HPDE6-E6E7 (cell line): ENCODE data around the gene ADORA2A.

Experiments
- DNase-seq: peaks from one replicate; pipeline ENCODE4 v3.0.0; 2011; ENCODE audit warnings: missing footprints; ENCODE audit errors: extremely low spot score

The ADORA2A gene

DNA sequence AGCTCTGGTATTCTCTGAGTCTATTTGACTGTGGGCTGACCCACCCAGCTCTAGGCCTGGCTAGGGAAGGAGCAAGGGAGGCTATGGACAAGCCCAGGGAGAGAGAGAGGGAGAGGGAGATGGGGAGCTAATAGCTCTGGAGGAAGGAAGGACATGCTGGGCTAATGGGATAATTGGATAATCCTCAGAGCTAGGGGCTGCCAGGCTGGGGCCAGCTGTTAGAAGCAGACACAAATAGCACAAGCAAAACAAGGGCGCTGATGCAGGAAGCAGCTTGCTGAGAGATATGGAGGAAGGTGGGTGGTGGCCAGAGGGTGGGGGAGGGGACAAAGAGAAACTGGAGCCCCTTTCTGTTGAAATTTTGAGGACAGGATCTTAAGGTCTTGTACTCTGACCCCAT, 23.2 kb downstream of the ADORA2A start:
- no peak for DNase-seq

DNA sequence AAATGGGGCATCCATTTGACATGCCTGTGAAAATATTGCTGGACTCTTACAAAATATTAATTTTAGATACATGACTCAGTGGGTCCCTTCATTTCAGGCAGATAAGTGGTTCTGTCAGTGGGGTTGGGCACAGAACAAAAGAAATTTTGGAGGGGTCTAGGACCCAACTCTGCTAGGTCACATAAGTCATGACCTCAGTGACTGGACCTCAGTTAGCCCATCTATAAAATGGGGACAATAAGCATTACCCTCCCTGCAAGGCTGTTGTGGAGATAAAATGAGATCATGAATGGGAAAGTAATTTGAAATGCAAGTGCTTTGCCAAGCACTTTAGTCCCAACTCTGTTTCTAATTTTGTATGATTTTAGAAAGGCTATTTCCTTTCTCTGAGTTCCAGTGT, 23.8 kb downstream of the ADORA2A start:
- DNase-seq = no peak

DNA sequence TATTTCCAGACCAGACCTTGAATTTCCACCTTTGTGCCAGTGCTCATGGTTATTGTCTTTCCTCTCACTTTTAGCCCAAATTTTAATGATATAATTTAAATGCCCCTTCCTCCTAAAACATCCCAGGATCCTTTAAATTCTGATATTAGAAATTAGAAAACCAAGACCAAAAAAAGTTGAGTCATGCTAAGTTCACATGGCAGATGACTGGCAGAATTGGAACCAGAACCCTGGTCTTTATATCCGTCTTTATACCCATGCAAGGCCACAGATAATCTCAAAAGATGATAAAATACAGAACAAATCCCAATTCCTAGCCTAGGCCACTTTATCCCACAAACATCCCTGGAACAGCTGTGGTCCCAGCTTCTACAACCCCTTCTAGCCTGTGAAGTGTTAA, 26.5 kb downstream of the ADORA2A start:
- no peak for DNase-seq

DNA sequence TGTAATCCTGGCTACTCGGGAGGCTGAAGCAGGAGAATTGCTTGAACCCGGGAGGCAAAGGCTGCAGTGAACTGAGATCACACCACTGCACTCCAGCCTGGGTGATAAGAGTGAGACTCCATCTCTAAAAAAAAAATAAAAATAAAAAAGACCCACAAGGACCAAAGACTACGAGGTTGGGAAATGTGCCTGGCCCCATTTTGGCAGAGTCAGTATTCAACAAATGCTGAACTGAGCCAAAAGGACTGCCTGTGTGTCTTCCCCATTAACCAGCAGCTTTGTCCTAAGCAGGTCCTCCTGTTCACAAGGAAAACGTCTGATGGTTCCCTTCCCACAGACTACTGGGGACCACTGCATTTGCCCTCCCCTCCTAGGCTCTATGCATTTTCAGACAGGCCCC, 27.6 kb downstream of the ADORA2A start:
- DNase-seq = no peak

DNA sequence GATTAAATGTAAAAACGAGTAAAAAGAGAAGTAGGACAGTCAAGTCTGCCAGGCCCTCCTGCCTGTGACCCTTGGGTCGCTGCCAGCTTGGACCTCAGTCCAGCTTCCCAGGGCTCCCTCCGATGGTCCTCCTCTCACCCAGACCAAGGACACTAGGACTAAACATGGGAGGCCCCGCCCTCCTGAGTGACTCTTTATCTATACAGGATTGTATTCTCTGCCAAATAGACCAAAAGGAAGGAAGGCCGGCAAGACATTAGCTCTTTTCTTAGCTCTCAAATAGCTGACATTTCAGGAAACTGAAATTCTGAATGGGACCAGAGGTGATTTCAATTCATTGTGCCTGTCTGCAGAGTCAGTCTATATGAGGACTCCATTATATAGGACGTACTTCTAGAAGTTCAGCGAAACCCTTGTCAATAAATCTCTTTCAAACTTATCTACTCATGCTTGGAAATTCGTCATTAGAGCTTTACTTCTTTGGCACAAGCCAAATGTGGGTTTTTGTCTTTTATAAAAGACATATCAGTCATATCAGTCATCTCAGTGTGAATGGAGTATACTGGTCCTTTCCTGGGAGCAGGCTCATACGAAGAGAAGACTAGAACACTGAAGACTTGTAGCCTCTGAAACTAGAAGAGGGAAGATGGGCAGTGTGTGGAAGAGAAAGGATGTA, 28.5 kb downstream of the ADORA2A start:
- DNase-seq = no peak

DNA sequence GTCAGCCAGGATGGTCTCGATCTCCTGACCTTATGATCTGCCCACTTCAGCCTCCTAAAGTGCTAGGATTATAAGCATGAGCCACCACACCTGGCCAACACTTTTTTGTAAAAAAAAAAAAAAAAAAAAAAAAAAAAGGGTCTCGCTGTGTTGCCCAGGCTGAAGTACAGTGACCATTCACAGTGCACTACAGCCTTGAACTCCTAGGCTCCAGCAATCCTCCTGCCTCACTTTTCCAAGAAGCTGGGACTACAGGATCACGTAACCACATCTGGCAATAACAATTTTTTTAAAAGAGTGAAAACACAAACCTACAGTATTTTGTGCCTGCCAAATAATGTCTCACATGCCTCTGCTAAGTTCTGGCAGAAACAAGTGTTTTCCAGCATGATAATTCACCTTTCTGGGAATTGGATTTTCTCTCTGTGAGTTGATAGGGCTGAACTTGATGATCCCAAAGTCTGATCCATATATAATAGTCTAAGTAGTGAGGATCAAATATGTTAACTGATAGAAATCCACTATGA, 30.6 kb downstream of the ADORA2A start:
- DNase-seq = no peak

DNA sequence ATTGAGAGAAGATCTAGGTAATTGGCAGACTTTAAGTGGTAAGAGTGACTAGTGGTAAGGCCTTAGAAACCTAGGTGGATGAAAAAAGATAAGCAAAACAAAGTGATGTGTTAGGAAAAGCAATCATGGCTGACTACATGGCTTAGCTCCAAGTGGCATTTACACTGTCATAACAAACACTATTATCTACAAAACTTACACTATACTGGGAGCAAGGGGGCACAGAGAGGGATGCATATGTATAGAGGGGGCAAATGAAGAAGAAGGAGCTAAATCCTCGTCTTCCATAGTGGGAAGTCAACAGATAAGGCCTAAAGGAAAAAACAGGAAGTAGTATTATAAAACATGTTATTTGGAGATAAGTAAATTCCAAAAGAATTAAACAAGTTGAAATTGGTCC, 32.5 kb downstream of the ADORA2A start:
- DNase-seq = no peak

DNA sequence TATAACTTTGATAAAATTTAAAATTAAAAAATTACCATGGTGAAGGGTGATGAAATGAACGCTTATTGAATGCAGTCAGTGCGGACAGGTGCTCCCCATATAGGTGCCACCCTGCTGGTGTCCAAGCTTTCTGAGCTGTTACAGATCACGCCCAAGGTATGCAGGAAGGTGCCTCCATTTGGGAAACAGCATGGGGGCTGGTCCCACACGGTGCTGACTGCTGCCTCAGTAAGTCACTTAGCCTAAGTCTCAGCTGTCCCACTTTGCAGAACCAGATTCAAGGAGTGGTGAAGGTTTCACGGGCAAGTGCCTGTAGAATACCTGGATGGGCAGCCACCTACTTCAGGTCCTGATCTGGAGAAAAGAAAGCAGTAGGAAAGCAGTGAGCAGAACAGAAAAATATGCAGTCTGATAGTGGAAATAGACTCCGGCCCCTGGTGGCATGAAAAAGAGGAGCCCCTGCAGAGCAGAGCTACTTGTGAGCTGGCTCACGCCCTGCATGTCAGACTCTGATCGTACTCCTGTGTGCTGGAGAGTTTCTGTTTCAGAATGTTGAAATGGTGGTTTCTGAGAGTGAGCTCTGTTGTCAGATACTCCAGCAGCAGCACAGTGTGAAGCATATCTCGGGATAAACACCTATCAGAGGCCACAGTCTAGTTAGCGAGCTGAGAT, 33.2 kb downstream of the ADORA2A start:
- DNase-seq = no peak

DNA sequence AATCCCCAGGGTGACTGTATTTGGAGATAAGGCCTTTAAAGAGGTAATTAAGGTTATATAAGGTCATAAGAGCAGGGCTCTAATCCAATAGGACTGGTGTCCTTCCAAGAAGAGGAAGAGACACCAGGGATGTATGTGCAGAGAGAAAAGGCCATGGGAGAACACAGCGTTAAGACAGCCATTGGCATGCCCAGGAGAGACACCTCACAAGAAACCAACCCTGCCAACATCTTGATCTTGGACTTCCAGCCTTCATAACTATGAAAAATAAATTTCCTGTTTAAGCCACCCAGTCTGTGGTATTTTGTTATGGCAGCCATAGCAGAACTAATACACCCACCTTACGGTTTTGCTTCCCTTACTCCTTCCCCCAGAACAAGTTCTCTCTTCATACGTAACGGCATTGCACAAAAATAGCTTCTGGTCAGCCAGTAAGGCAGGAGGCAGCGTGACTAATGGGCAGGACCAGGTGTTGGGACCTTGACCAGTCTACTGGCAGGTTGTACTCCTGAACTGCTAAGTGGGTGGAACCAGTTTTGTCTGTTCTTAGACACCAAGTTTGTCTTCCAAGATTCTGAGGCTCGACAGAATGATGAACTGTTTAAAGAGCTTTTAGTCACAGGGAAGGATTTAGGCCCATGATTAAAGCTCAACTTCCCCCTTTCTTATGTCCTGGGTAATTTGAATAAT, 35.8 kb downstream of the ADORA2A start:
- DNase-seq = no peak

DNA sequence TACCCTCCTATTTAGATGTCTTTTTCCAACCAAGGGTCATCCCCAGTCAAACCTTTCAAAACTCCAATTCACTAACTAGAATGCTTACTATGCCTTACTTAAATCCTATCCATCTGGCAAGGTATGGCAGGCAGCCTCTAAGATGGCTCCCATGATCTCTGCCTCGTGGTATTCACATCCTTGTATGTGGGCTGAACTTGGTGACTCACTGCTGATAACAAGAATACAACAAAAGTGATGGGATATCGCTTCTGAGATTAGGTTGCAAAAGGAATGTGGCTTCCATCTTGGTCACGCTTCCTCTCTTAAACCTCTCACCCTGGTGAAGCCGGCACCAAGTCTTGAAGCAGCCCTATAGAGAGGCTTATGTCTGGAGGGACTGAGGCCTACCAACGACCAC, 38.2 kb downstream of the ADORA2A start:
- DNase-seq = no peak

DNA sequence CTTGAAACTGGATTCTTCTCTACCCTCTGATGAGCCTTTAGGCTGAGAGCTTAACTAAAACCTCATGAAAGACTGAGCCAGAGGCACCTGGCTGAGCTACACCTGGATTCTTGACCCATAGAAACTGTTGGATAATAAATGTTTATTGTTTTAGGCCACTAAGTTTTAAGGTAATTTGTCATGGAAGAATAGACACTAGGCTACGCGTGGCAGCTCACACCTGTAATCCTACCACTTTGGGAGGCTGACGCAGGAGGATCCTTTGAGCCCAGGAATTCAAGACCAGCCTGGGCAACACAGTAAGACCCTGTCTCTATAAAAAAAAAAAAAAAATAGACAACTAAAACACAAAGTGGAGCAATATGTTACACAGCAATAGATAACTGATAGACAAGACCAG, 38.6 kb downstream of the ADORA2A start:
- DNase-seq = no peak

DNA sequence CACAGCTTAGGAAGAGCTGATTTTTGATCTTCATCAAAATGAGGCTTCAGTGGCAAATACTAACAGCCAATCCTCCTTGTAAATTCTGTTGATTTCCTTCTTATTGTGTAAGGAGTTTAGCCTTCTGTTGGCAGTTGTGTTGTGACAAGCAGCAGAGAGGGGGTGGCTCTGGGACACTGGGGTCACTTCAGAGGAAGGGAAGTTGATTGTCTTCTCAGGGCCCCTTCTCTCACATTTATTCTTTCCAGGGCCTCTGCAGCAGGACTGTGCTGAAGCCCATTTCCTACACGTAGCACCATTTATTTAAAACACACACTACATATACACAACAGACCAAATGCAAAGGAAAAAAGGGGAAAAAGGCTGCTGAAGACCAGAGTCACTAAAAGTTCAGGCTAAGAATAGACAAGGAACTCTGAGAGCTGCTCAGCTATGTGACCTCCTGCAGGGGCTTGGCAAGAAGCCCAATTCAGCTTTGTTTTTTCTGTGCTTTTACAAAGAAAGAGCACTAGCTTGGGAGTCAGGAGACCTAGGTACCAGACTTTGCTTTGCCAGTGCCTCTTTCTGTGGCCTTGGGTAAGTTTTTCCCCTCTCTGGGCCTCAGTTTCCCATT, 39.4 kb downstream of the ADORA2A start:
- no peak for DNase-seq

DNA sequence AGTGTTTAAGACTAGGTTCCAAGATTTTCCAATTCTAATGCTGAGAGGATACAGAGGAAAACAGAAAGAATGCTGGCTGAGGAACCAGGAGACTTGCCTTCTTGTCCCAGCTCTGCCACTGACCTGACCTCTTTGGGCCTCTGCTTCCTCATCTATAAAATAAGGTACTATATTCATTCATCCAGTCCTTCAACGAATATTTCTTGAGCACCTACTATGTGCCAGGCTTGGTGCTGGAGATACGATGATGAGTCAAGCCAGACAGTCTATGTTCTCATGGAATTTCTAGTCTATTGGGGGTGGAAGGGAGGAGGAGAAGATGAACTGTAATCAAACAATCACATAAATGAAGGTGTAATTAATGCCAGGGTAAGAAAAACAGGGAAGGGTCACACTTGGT, 39.9 kb downstream of the ADORA2A start:
- no peak for DNase-seq

DNA sequence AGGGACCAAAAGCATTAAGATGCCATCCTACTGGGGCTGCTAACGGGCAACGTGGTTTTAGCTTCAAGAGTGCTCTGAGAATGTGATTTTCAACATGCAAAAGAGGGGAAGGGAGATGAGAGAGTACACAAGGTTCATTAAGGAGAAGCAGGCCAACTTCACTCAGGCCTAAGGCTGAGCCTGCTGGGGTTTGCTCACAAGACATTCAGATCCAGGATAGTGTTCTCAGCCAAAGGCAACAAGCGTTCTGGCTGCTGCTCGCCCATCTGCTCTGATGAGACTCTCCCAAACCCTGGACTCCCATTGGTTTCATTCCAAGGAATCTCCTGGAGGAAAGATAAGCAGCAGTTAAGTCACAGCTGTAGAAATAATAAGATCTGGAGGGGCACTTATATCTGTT, 44.2 kb downstream of the ADORA2A start:
- DNase-seq = no peak

DNA sequence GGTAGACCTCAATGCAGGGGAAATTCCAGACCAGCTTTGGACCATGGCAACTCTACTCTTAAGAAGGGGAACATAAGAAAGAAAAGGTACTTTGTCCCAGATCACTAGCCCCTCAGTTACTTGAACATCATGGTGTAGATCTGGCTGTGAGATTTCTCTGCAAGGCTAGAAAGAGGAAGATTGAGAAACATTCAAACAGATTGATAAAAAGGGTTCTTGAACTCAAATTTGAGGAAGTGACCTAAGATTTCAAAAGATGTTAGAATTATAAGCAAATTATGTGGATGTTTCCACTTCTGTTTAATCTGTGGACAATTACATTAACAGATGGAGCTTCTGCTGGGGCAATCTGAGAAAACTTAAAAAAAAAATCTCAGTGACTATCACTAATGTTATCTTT, 45.9 kb downstream of the ADORA2A start:
- DNase-seq = no peak

DNA sequence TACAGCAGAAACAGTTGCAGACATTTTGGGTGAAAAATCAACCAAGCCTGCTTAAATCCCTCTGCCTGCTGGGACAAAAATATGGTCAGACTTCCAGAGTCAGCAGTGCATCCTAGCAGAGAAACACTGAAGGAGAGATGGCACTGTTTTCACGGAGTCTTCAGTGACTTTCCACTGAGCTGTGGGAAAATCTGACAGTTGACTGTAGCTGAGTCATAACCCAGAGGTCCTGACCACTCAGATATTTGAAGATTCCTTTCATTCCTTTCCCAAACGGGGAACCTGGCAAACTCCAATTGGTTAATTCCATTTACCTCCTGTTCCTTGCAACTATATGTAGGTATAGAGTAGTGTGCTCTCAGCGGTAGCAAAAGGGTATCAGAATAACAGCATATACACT, 46.8 kb downstream of the ADORA2A start:
- DNase-seq = no peak

DNA sequence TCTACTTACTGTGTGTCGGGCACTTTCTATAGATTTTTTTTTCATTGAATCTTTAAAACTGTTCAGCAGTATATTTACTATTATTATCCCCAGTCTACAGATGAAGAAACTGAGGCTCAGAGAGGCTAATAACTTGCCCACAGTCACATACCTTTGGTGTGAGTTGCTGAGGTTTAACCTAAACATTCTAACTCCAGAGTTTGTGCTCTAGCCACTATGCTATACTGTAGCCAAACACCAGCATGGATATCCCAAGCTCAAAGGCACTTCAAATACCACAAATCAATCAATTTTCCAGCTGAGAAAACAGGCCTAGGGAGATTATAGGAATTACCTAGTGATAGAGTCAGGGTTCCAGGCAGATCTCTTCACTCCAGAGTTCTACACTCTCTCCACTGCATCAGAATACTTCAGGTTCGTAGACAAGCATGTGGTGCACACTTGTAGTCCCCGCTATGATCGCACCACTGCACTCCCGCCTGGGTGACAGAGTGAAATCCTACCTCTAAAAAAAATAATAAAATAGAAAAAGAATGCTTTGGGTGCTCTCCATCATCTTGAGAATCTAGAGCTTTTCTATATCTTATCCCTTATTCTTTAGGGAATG, 47.4 kb downstream of the ADORA2A start:
- DNase-seq = no peak

DNA sequence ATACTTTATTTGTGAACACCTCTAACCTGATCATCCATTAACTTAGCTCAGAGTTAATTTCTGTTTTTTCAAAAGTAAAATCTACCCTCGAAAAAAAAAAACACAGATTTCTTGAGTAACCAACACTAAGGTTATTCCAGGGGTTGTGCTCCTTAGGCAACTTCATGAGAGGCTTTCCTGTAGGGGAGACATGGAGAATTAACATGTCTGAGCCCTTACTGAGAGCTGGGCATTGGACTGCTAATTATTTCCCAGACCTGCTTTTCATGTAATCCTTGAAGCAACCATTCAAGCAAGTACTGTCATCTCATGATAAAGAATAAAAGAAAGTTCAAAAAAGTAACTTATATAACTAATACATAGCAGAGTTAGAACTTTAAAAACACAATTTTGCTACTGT, 54.2 kb downstream of the ADORA2A start:
- no peak for DNase-seq

DNA sequence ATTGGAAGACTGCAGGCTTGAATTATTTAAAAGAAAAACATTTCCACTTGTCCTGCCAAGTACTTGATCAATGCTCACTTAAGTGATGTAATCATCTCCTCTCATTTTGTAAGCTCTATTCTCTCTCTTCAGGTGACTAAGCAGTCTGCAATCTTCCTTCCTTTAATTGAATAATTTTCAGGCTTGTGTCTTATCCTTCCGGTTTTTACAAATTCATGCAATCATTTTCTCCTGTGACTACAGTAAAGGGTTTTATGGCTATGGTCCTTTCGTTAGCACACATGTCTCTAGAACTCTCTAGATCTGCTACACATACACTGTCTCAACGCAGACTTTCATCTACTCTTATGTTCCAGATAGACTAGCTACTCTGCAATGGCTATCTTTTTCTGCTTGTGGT, 55.2 kb downstream of the ADORA2A start:
- peak; percentile 53 for DNase-seq

DNA sequence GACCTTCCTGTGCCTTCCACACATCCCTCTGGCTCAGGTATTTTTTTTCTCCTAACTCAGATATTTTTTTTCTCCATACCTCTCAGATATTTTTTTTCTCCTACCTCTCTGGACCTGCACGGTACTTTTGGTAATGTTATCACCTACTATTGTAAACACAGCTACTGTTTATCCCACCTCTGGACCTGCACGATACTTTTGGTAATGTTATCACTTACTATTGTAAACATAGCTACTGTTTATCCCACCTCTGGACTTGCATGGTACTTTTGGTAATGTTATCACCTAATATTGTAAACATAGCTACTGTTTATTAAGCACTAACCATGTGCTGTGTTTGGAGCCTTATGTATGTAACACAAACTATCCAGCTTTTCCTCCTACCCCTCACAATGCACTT, 55.6 kb downstream of the ADORA2A start:
- no peak for DNase-seq

DNA sequence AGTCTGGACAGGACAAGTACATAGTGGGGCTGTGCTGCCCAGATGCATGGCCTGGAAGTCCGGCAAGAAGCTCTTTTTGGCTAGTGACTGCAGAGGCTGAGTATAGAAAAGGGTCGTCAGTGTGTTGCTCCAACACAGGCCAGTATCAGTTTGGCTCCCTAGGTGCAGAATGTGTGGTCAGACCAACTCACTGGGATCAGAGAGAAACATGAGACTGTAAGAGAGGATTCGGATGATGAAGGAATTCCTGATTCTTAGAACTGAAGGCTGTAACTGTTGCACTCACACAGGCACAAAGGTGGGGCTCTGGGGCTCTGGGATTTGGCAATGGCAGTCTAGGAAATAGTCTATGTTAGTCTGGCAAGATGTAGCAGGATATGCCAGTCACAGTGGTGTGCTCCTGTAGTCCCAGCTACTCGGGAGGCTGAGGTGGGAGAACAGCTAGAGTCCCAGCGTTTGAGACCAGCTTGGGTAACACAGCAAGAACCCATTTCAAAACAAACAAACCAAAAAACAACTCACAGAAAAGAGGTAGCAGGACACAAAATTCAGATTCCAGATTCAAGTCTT, 56.7 kb downstream of the ADORA2A start:
- no peak for DNase-seq

DNA sequence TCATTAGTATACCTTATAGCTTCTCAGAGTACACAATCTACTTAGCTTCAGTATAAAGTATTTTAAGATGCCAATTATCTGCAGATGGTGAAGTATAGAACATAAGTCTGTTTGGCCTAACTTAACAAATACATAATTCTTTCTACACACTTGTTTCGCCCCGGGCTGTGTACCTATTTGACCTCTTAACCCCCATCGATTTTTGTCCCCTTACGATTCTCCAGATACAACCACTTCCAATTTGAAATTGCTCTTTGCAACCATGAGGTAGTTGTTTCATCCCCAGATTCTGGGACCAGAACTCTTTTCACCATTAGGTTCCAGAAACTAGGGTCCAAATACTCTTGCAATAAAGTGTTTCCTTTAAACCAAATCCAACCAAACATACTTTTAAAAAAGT, 57.8 kb downstream of the ADORA2A start:
- no peak for DNase-seq
